H1 (cell line): ENCODE measurements around the gene SLC7A10. TPM values are rescaled to one million over a fixed set of nuclear protein-coding genes. Genes with fewer than 3 reads are reported as not detected.
A peak's percentile ranks its signal among the peaks of the same experiment; 100 is the strongest.

Source experiments
- CTCF ChIA-PET: fragments of 300-600 bp; sonication (Branson Sonifier 250); formaldehyde crosslinking; loops from one replicate; lab custom pipeline; 2021; ENCODE audit not compliant: partially characterized antibody; lab: Charles Lee
- POLR2A ChIA-PET: fragments of 300-600 bp; sonication (Branson Sonifier 250); formaldehyde crosslinking; loops from one replicate; lab custom pipeline; 2021; ENCODE audit warnings: inconsistent platforms; ENCODE audit not compliant: partially characterized antibody; lab: Charles Lee
- DNase-seq, 2 experiments: peaks; one replicate each; pipeline versions ENCODE4 v3.0.0 to v3.0.0-alpha.2; 2010 to 2022; ENCODE audit warnings: low spot score in 2 of 2, low read depth in 1 of 2, mixed read lengths in 1 of 2
- FAIRE-seq: peaks from 2 replicates; lab custom pipeline; 2011; peaks lifted over from hg19 to GRCh38; lab: Jason Lieb, UNC
- H2AFZ ChIP-seq: 2 replicates; pipeline ENCODE4 v1.8.1; 2012; ENCODE audit warnings: low read length, inconsistent platforms
- H2AK5ac ChIP-seq: 2 replicates; pipeline ENCODE4 v1.6.1; 2013; ENCODE audit warnings: low read depth, low read length
- H2BK120ac ChIP-seq: replicated peaks from 2 replicates; pipeline ENCODE3; 2013; ENCODE audit warnings: low read depth, low read length, inconsistent platforms
- H2BK12ac ChIP-seq: 2 replicates; pipeline ENCODE4 v1.6.1; 2013; ENCODE audit warnings: low read depth, low read length
- H2BK15ac ChIP-seq: 2 replicates; pipeline ENCODE4 v1.6.1; 2013; ENCODE audit warnings: low read length
- H2BK20ac ChIP-seq: 2 replicates; pipeline ENCODE4 v1.6.1; 2013; ENCODE audit warnings: low read length
- H2BK5ac ChIP-seq: 2 replicates; pipeline ENCODE4 v1.6.1; 2013; ENCODE audit warnings: low read depth, low read length
- H3K14ac ChIP-seq: 2 replicates; pipeline ENCODE4 v1.6.1; 2013; ENCODE audit warnings: inconsistent platforms; ENCODE audit not compliant: insufficient read length
- H3K18ac ChIP-seq: 2 replicates; pipeline ENCODE4 v1.6.1; 2013; ENCODE audit warnings: low read length; ENCODE audit errors: extremely low read depth
- H3K23ac ChIP-seq: 2 replicates; pipeline ENCODE4 v1.6.1; 2013; ENCODE audit warnings: inconsistent platforms; ENCODE audit not compliant: insufficient read length
- H3K23me2 ChIP-seq: 2 replicates; pipeline ENCODE4 v1.6.1; 2013; ENCODE audit warnings: low read depth, low read length
- H3K27ac ChIP-seq: 2 replicates; pipeline ENCODE4 v1.6.1; 2011; ENCODE audit warnings: low read depth, low read length, inconsistent platforms
- H3K27me3 ChIP-seq, 4 experiments: replicated peaks in 1 of 4; 1 replicate in 1 of 4; 2 replicates in 3 of 4; pipeline versions ENCODE4 v1.6.1 to v1.8.1; 2011 to 2013; ENCODE audit warnings: low read length in 3 of 4, mild to moderate bottlenecking in 3 of 4, inconsistent platforms in 2 of 4, mixed read lengths in 2 of 4, moderate library complexity in 1 of 4; ENCODE audit not compliant: control insufficient read depth in 3 of 4, insufficient read depth in 3 of 4; ENCODE audit errors: extremely low read depth in 1 of 4
- H3K36me3 ChIP-seq, 4 experiments: 2 replicates each; pipeline versions ENCODE4 v1.6.1 to v1.8.1; 2011 to 2013; ENCODE audit warnings: mild to moderate bottlenecking in 4 of 4, low read length in 3 of 4, moderate library complexity in 2 of 4, control low read depth in 1 of 4, inconsistent platforms in 1 of 4; ENCODE audit not compliant: insufficient read depth in 4 of 4, control insufficient read depth in 2 of 4
- H3K4ac ChIP-seq: replicated peaks from 2 replicates; pipeline ENCODE3; 2013; ENCODE audit warnings: low read length, low read depth, mixed read lengths, inconsistent platforms; ENCODE audit not compliant: insufficient read length
- H3K4me1 ChIP-seq, 4 experiments: replicated peaks in 1 of 4; 1 replicate in 1 of 4; 2 replicates in 3 of 4; pipeline versions ENCODE4 v1.6.1 to v1.8.1; 2011 to 2013; ENCODE audit warnings: low read length in 3 of 4, inconsistent platforms in 2 of 4, mixed read lengths in 1 of 4; ENCODE audit not compliant: insufficient read depth in 4 of 4, control insufficient read depth in 3 of 4
- H3K4me2 ChIP-seq, 2 experiments: 2 replicates each; pipeline versions ENCODE4 v1.6.1 to v1.8.1; 2011 to 2013; ENCODE audit warnings: low read depth in 2 of 2, low read length in 2 of 2, control low read depth in 1 of 2, inconsistent platforms in 1 of 2, mild to moderate bottlenecking in 1 of 2; ENCODE audit not compliant: insufficient read depth in 1 of 2
- H3K4me3 ChIP-seq, 4 experiments: fragments of 200-600, 300-600 bp in 1 of 4; sonication (generic), shearing (Covaris generic), sonication (Bioruptor Twin) in 1 of 4; 2 replicates each; pipeline versions ENCODE4 v1.5.1 to v1.8.1; 2011 to 2016; ENCODE audit warnings: low read length in 4 of 4, low read depth in 3 of 4, control low read depth in 2 of 4, inconsistent platforms in 2 of 4, mild to moderate bottlenecking in 2 of 4, mixed read lengths in 1 of 4, moderate library complexity in 1 of 4; ENCODE audit not compliant: insufficient read depth in 2 of 4; ENCODE audit errors: extremely low read depth in 1 of 4
- H3K56ac ChIP-seq: replicated peaks from 2 replicates; pipeline ENCODE3; 2013; ENCODE audit warnings: low read depth, mild to moderate bottlenecking, mixed read lengths, low read length, inconsistent platforms; ENCODE audit not compliant: insufficient read length
- H3K79me1 ChIP-seq: 2 replicates; pipeline ENCODE4 v1.6.1; 2013; ENCODE audit warnings: low read depth, low read length, control low read depth
- H3K79me2 ChIP-seq, 2 experiments: 2 replicates each; pipeline versions ENCODE4 v1.6.1 to v1.8.1; 2012 to 2013; ENCODE audit warnings: low read length in 2 of 2, mild to moderate bottlenecking in 2 of 2, inconsistent platforms in 1 of 2; ENCODE audit not compliant: insufficient read depth in 2 of 2, control insufficient read depth in 1 of 2
- H3K9ac ChIP-seq, 4 experiments: replicated peaks in 1 of 4; 1 replicate in 1 of 4; 2 replicates in 3 of 4; pipeline versions ENCODE4 v1.6.1 to v1.8.1; 2011 to 2013; ENCODE audit warnings: low read depth in 3 of 4, low read length in 3 of 4, control low read depth in 2 of 4, mild to moderate bottlenecking in 2 of 4, moderate library complexity in 2 of 4, inconsistent platforms in 1 of 4; ENCODE audit errors: extremely low read depth in 1 of 4
- H3K9me3 ChIP-seq, 2 experiments: 2 replicates each; pipeline versions ENCODE4 v1.6.1 to v1.8.1; 2012 to 2013; ENCODE audit warnings: mild to moderate bottlenecking in 2 of 2, moderate library complexity in 2 of 2, control low read depth in 1 of 2, inconsistent platforms in 1 of 2, low read depth in 1 of 2, low read length in 1 of 2, mixed read lengths in 1 of 2; ENCODE audit not compliant: insufficient read depth in 2 of 2
- H4K20me1 ChIP-seq, 2 experiments: replicated peaks in 1 of 2; 2 replicates each; pipeline versions ENCODE3 to v1.8.1; 2011 to 2013; ENCODE audit warnings: inconsistent platforms in 2 of 2, low read length in 2 of 2, mild to moderate bottlenecking in 1 of 2; ENCODE audit not compliant: insufficient read depth in 2 of 2, control insufficient read depth in 1 of 2
- H4K5ac ChIP-seq: 2 replicates; pipeline ENCODE4 v1.6.1; 2013; ENCODE audit warnings: low read length, low read depth, mixed read lengths, inconsistent platforms; ENCODE audit not compliant: insufficient read length
- H4K8ac ChIP-seq: 2 replicates; pipeline ENCODE4 v1.8.0; 2013; ENCODE audit warnings: mild to moderate bottlenecking, moderate library complexity, low read length, inconsistent platforms; ENCODE audit not compliant: insufficient read depth; ENCODE audit errors: extremely low read depth
- H4K91ac ChIP-seq: replicated peaks from 2 replicates; pipeline ENCODE3; 2013; ENCODE audit warnings: low read length, mixed read lengths, inconsistent platforms; ENCODE audit not compliant: insufficient read length
- GTF2F1 ChIP-seq: IDR thresholded peaks from 2 replicates; pipeline ENCODE4 v1.6.1; 2012; ENCODE audit warnings: low read depth, low read length, improper control_type of control experiment, borderline replicate concordance
- KDM4A ChIP-seq: IDR thresholded peaks from one replicate; pipeline ENCODE4 v1.7.1; 2012; ENCODE audit warnings: low read depth, mild to moderate bottlenecking, moderate library complexity, low read length, inconsistent platforms; ENCODE audit not compliant: severe bottlenecking
- POU5F1 ChIP-seq: IDR thresholded peaks from 2 replicates; pipeline ENCODE4 v1.6.1; 2011; ENCODE audit warnings: low read depth, mild to moderate bottlenecking, low read length, moderate library complexity
- SAP30 ChIP-seq: fragments of 300-600 bp; sonication (generic); IDR thresholded peaks from 2 replicates; pipeline ENCODE4 v1.7.1; 2012; ENCODE audit warnings: low read length, moderate library complexity, mild to moderate bottlenecking, inconsistent platforms; ENCODE audit not compliant: insufficient read depth, insufficient replicate concordance
- WGBS, 2 experiments: shearing (Covaris generic) in 1 of 2; methylation state at CpG; one replicate each; pipeline versions ENCODE4 v1.1.6 to v1.1.7; 2013 to 2015; ENCODE audit warnings: low lambda C conversion rate in 2 of 2, mixed read lengths in 2 of 2, inconsistent platforms in 1 of 2, low coverage in 1 of 2, missing lambda C conversion rate in 1 of 2; ENCODE audit not compliant: insufficient replicate concordance in 2 of 2, insufficient coverage in 1 of 2, insufficient read length in 1 of 2; ENCODE audit errors: extremely low coverage in 1 of 2, missing lambda C conversion rate in 1 of 2; 5-methylcytosine and 5-hydroxymethylcytosine counted together
- polyA plus RNA-seq, 7 experiments: library from polyadenylated mRNA; depleted of rRNA in 3 of 7; stranded (reverse) in 5 of 7; unstranded in 2 of 7; fragments of >200 nt in 5 of 7; fragments of 200-250 nt in 2 of 7; gene quantifications; 1 replicate in 5 of 7; 2 replicates in 1 of 7; 4 replicates in 1 of 7; pipeline versions ENCODE4 v1.2.1 to v1.2.3, GENCODE V29; 2011 to 2013; ENCODE audit warnings: missing spikeins in 2 of 7, mixed read lengths in 2 of 7
- total RNA-seq: library from RNA; stranded (reverse); fragmentation: NEBNext Ultra II Directional; extraction: Animal tissue kit (Norgen Biotek cat#: 25700); gene quantifications from 2 replicates; pipeline ENCODE4 v1.2.1, GENCODE V29; 2021
- TF ChIP-seq, protein P1 (sequence below), 3 experiments: IDR thresholded peaks; 1 replicate in 2 of 3; 2 replicates in 1 of 3; pipeline versions ENCODE4 v1.5.1 to v1.6.1; 2011; ENCODE audit warnings: low read length in 3 of 3, mild to moderate bottlenecking in 3 of 3, inconsistent platforms in 2 of 3, low read depth in 1 of 3, moderate library complexity in 1 of 3; ENCODE audit not compliant: insufficient read depth in 1 of 3; ENCODE audit errors: control extremely low read depth in 1 of 3

The SLC7A10 gene
- total and polyA plus RNA-seq, 2 of the 8 experiments (the other 6 are each of a cell fraction or from before 2014, with no cell fraction given), result 3.7 to 7.1 TPM

DNA sequence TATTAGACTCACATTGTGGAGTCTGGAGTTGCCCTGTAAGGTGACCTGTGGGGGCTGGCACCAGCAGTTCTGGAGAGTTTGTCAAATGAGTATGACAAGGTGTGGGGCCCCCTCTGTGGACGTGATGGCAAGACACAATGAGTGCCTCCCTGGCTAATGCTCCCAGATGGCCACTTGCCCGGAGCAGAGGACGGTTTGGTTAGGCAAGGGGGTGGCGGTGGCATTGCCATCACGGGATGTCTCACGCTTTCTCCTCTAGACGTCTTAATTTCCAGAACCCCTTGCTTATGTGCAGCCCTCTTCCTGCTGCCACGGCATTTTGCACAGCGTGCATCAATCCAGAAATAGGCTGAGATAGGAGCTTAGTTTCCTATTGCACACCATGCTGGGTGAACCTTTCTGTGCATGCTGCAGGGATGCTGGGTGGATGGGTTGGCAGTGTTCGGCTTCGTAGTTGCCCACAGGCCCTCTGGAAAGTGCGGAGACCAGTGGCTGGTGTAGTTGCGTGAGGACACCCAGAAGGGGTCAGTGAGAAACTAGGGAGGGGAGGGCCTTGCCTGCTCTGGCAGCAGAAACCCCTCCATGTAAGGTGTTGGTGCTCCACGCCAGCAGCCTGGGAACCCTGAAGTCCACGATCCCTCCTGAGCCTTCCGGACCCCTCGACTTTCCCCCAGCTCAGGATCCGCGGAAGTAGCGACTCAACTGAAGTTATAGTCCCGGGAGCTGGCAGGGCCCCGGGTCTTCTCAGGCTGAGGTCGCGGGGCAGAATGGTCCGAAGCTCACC, 49.6 kb downstream of the SLC7A10 start:
- Histone ChIP-seq H3K4me3 (peak overlapping the region; percentile 73 to 91 (median 90)), H2BK120ac (no peak overlapping the region), H4K5ac (peak overlapping the region; percentile 69), H2BK20ac (no peak overlapping the region), H2BK5ac (peak overlapping the region; percentile 88), H3K27ac (peak overlapping the region; percentile 78), H3K4me2 (peak overlapping the region; percentile 66 to 95), H2BK12ac (no peak overlapping the region), H2AK5ac (no peak overlapping the region), H3K4me1 (peaks cover 0 to 3% (median under 1%) of the 10 kb centered on the region in 4 experiments; a peak in 3 of 7 replicates), H3K9me3 (no peaks in the 10 kb centered on the region), H3K14ac (no peak overlapping the region), H3K56ac (peak overlapping the region; percentile 82), H2AFZ (peak overlapping the region; percentile 70; the same call in 1 of the 2 replicates), H2BK15ac (no peak overlapping the region), H3K9ac (peak overlapping the region; percentile 69 to 83 (median 78); a peak in 6 of 7 replicates), H3K23ac (no peak overlapping the region), H3K79me1 (peaks cover 3% of the 10 kb centered on the region; the same call in 1 of the 2 replicates), H3K23me2 (peaks cover 12% of the 10 kb centered on the region), H4K91ac (peak overlapping the region; percentile 85), H3K27me3 (peaks cover 0 to 2% (median 1%) of the 10 kb centered on the region in 4 experiments; a peak in 3 of 7 replicates), H3K79me2 (0 out of 4 replicates have a peak, but pooled peaks cover 0 to 3% of the 10 kb centered on the region in 2 experiments), H4K8ac (peak overlapping the region; percentile 94; the same call in 1 of the 2 replicates), H4K20me1 (peaks cover 0 to 5% of the 10 kb centered on the region in 2 experiments), H3K4ac (peak overlapping the region; percentile 96), H3K18ac (0 out of 2 replicates have a peak overlapping the region, but pooled peaks have one; percentile 40), H3K36me3 (no peaks in the 10 kb centered on the region)
- TF ChIP-seq POU5F1, result no peak
- TF ChIP-seq, protein P1, sequence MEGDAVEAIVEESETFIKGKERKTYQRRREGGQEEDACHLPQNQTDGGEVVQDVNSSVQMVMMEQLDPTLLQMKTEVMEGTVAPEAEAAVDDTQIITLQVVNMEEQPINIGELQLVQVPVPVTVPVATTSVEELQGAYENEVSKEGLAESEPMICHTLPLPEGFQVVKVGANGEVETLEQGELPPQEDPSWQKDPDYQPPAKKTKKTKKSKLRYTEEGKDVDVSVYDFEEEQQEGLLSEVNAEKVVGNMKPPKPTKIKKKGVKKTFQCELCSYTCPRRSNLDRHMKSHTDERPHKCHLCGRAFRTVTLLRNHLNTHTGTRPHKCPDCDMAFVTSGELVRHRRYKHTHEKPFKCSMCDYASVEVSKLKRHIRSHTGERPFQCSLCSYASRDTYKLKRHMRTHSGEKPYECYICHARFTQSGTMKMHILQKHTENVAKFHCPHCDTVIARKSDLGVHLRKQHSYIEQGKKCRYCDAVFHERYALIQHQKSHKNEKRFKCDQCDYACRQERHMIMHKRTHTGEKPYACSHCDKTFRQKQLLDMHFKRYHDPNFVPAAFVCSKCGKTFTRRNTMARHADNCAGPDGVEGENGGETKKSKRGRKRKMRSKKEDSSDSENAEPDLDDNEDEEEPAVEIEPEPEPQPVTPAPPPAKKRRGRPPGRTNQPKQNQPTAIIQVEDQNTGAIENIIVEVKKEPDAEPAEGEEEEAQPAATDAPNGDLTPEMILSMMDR (IDR thresholded peaks at IDR 0.05; ENCODE audit: control extremely low read depth in 1 of 3, insufficient read depth in 1 of 3, low read depth in 1 of 3, low read length in 3 of 3), result peak in 1 of 3 experiments; percentile 21; a peak in 1 of 4 replicates
- TF ChIP-seq KDM4A, result peak; percentile 38
- TF ChIP-seq GTF2F1, result no peak
- TF ChIP-seq SAP30, result peak; percentile 11
- POLR2A ChIA-PET, result interaction anchor here (0.5 to 2.8 kb wide), 17 partner anchors 8 to 1827 kb away, joined by 3 to 15 read pairs (median 3); partner anchors contain the start of genes CEBPA and CEBPG
- 28% methylated on average over 25 of the region's 25 CpGs; no CpG with 5 or more reads in 1 of the 2 experiments for WGBS, 2 experiments
- CTCF ChIA-PET, result interaction anchor here (0.8 to 4.9 kb wide), 16 partner anchors 9 to 231 kb away, joined by 3 to 19 read pairs (median 5); no protein-coding TSS in a partner anchor
- FAIRE-seq (no peak), DNase-seq (peak in 1 of 2 experiments; percentile 55)
